Endodermal cell (in vitro differentiated cells): ENCODE results near the gene CCDC106. TPM values are rescaled to one million over a fixed set of nuclear protein-coding genes. Genes with fewer than 3 reads are reported as not detected.

Source experiments
- DNase-seq: peaks from one replicate; pipeline ENCODE4 v3.0.0-alpha.2; 2017
- H3K27ac ChIP-seq: 2 replicates; pipeline ENCODE4 v1.5.1; 2013; ENCODE audit warnings: mild to moderate bottlenecking, low read depth, low read length, moderate library complexity
- H3K27me3 ChIP-seq: 2 replicates; pipeline ENCODE4 v1.6.1; 2013; ENCODE audit warnings: mild to moderate bottlenecking, low read length, moderate library complexity; ENCODE audit not compliant: insufficient read depth, control insufficient read depth, poor library complexity, severe bottlenecking
- H3K36me3 ChIP-seq: 2 replicates; pipeline ENCODE4 v1.7.0; 2013; ENCODE audit warnings: mild to moderate bottlenecking, low read length, moderate library complexity; ENCODE audit not compliant: control insufficient read depth, insufficient read depth
- H3K4me1 ChIP-seq: one replicate; pipeline ENCODE4 v1.7.0; 2013; ENCODE audit warnings: low read length; ENCODE audit not compliant: control insufficient read depth, insufficient read depth
- H3K4me3 ChIP-seq: 2 replicates; pipeline ENCODE4 v1.5.1; 2013; ENCODE audit warnings: mild to moderate bottlenecking, low read length, moderate library complexity
- H3K9ac ChIP-seq: 2 replicates; pipeline ENCODE4 v1.6.1; 2013; ENCODE audit warnings: mild to moderate bottlenecking, low read length, moderate library complexity; ENCODE audit not compliant: poor library complexity, severe bottlenecking; ENCODE audit errors: extremely low read depth
- H3K9me3 ChIP-seq: 2 replicates; pipeline ENCODE4 v1.6.1; 2013; ENCODE audit warnings: mild to moderate bottlenecking, low read length, moderate library complexity; ENCODE audit not compliant: control insufficient read depth
- H3K27ac Mint-ChIP-seq: 2 replicates; pipeline ENCODE4 v1.8.0; 2020; ENCODE audit warnings: mixed read lengths
- H3K27me3 Mint-ChIP-seq: 2 replicates; pipeline ENCODE4 v1.8.0; 2021; ENCODE audit warnings: mild to moderate bottlenecking, mixed read lengths; ENCODE audit not compliant: insufficient read depth
- H3K36me3 Mint-ChIP-seq: 2 replicates; pipeline ENCODE4 v1.8.0; 2020; ENCODE audit warnings: low read depth, mixed read lengths
- H3K4me1 Mint-ChIP-seq: 2 replicates; pipeline ENCODE4 v1.8.0; 2020; ENCODE audit warnings: mixed read lengths
- H3K4me3 Mint-ChIP-seq: 2 replicates; pipeline ENCODE4 v1.8.0; 2020; ENCODE audit warnings: mild to moderate bottlenecking, moderate library complexity, mixed read lengths
- H3K9me3 Mint-ChIP-seq: 2 replicates; pipeline ENCODE4 v1.8.0; 2020; ENCODE audit warnings: mild to moderate bottlenecking, mixed read lengths
- CTCF ChIP-seq: fragments of 200-600 bp; sonication (generic); conservative IDR thresholded peaks from 2 replicates; pipeline ENCODE4 v1.5.0; 2021; ENCODE audit warnings: antibody characterized with exemption, mild to moderate bottlenecking
- WGBS, 2 experiments: methylation state at CpG; one replicate each; pipeline versions ENCODE4 v1.1.5 to v1.1.7; 2013; ENCODE audit warnings: missing lambda C conversion rate in 2 of 2, mixed read lengths in 1 of 2; ENCODE audit not compliant: insufficient coverage in 1 of 2, insufficient read length in 1 of 2; 5-methylcytosine and 5-hydroxymethylcytosine counted together
- total RNA-seq, 2 donors: library from RNA; stranded (reverse); fragmentation: NEBNext Ultra II Directional in 1 of 2; extraction: Animal tissue kit (Norgen Biotek cat#: 25700) in 1 of 2; gene quantifications; 2 replicates in 1 of 2; 3 replicates in 1 of 2; pipeline ENCODE4 v1.2.1, GENCODE V29; 2021

CCDC106 gene
- total RNA-seq, 2 donors from 2014 or later = 18.0 to 24.9 TPM

DNA sequence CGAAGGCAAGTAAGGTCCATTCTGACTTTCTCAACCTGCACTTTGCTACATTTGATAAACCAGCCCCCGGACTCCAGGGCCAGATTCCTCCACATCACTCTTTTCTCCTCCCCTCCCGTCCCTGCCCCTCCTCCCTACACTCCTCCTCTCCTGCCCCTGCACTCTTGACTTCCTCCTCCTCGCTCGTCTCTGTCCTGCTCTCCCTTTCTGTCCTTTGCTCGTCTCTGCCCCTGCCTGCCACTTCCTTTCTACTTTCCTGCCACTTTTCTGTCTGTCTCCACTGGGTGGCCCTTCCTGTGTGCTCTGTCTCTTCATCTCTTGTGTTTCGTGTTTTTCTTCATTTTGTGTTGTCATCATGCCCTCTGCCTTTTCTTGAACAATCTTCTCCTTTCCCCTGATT is 13.8 kb downstream of the CCDC106 start:
- no peak for DNase-seq
- Mint-ChIP-seq H3K36me3 (peaks cover 60% of the 10 kb centered on the region), H3K27me3 (no peaks in the 10 kb centered on the region), H3K4me1 (peaks cover 12% of the 10 kb centered on the region), H3K27ac (no peak overlapping the region), H3K4me3 (no peak overlapping the region), H3K9me3 (no peaks in the 10 kb centered on the region)
- WGBS, 2 experiments = 84 to 91% methylated on average over 7 of the region's 7 CpGs
- Histone ChIP-seq H3K36me3 (peaks cover 65% of the 10 kb centered on the region), H3K27ac (no peak overlapping the region), H3K4me1 (peaks cover 10% of the 10 kb centered on the region), H3K9ac (no peak overlapping the region), H3K4me3 (no peak overlapping the region), H3K9me3 (no peaks in the 10 kb centered on the region), H3K27me3 (no peaks in the 10 kb centered on the region)
- TF ChIP-seq CTCF = no peak

- WGBS, 2 experiments = 92 to 93% methylated on average over 19 to 20 of the region's 20 CpGs
- H3K4me1 ChIP-seq = peaks cover 4% of the 10 kb centered on the region
- no peak overlapping the region for H3K4me3 ChIP-seq
- H3K9ac ChIP-seq = no peak overlapping the region
- Mint-ChIP-seq H3K36me3 (peaks cover 73% of the 10 kb centered on the region), H3K27me3 (no peaks in the 10 kb centered on the region), H3K4me3 (no peak overlapping the region), H3K9me3 (no peaks in the 10 kb centered on the region), H3K27ac (no peak overlapping the region), H3K4me1 (no peaks in the 10 kb centered on the region)
- H3K36me3 ChIP-seq = peaks cover 84% of the 10 kb centered on the region
- H3K27me3 ChIP-seq = no peaks in the 10 kb centered on the region
- H3K27ac ChIP-seq = no peak overlapping the region
- DNase-seq = no peak
- no peak for TF ChIP-seq CTCF
- H3K9me3 ChIP-seq = no peaks in the 10 kb centered on the region
Observed at GRCh38 chr19:55663846-55664536, 16.0 kb downstream of the CCDC106 start.

DNA sequence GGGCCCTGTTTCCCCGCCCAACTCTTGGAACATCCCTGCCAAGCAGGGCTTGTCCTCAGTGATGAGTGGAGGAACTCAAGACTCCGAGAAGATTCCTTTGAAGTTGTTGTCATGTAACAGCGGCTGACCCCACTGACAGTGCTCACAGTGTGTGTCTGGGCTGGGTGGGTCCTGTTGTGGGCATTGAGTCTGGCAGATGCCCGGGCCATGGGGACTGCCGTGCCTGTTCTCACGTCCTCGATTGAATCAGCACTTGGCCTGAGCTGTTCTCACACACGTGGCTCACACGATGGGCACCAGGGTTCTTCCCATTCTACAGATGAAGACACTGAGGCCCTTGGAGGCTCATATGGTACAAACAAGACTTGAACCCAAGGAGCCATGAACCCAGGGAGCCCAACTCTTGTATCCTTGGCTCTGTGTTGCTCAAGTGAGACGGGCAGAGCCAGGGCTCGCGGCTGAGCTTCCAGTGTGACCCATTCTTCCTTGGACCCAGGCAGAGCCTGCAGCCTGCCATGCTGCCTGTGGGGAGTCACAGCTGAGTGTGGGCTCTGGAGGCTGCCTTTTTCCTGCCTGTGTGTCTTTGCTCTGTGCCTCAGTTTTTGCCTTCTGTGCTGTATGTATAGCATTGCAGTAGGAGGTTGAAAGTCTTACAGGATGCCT is 18.5 kb downstream of the CCDC106 start:
- H3K27ac Mint-ChIP-seq = no peak overlapping the region
- H3K4me3 ChIP-seq = no peak overlapping the region
- H3K4me1 Mint-ChIP-seq = peaks cover 9% of the 10 kb centered on the region
- H3K36me3 Mint-ChIP-seq = peaks cover 82% of the 10 kb centered on the region
- H3K4me1 ChIP-seq = peaks cover 4% of the 10 kb centered on the region
- H3K27me3 ChIP-seq = no peaks in the 10 kb centered on the region
- no peaks in the 10 kb centered on the region for H3K9me3 ChIP-seq
- peaks cover 84% of the 10 kb centered on the region for H3K36me3 ChIP-seq
- no peak overlapping the region for H3K9ac ChIP-seq
- H3K9me3 Mint-ChIP-seq = no peaks in the 10 kb centered on the region
- H3K4me3 Mint-ChIP-seq = no peak overlapping the region
- no peak for DNase-seq
- TF ChIP-seq CTCF = no peak
- 93 to 94% methylated on average over 11 to 12 of the region's 12 CpGs for WGBS, 2 experiments
- no peaks in the 10 kb centered on the region for H3K27me3 Mint-ChIP-seq
- no peak overlapping the region for H3K27ac ChIP-seq
